MCF 10A (cell line): ENCODE results near the gene SMIM43. TPM values are rescaled to one million over a fixed set of nuclear protein-coding genes. Genes with fewer than 3 reads are reported as not detected.

Experiments used
- BruUV-seq: library from RNA; stranded (reverse); fragments of 400-500 nt; replicated peaks from 2 replicates; lab custom pipeline; 2021; lab: Mats Ljungman, UMichigan
- CTCF ChIA-PET: fragments of 300-600 bp; sonication (Branson Sonifier 250); formaldehyde crosslinking; extraction: SDS; loops from one replicate; lab custom pipeline; 2021; ENCODE audit warnings: antibody characterized with exemption, inconsistent platforms; lab: Yijun Ruan, JAX
- POLR2A ChIA-PET: fragments of 300-600, 350-650 bp; sonication (Branson Sonifier 250); formaldehyde crosslinking; extraction: SDS; loops from one replicate; lab custom pipeline; 2020; ENCODE audit warnings: antibody characterized with exemption, inconsistent platforms; lab: Yijun Ruan, JAX
- DNase-seq: peaks from one replicate; pipeline ENCODE4 v3.0.0-alpha.2; 2018; ENCODE audit not compliant: unreplicated experiment
- H3K27ac Mint-ChIP-seq: one replicate; pipeline ENCODE4 v1.8.0; 2022; ENCODE audit warnings: mild to moderate bottlenecking, low read depth, mixed read lengths; ENCODE audit not compliant: unreplicated experiment
- H3K27me3 Mint-ChIP-seq: one replicate; pipeline ENCODE4 v1.8.0; 2022; ENCODE audit warnings: mixed read lengths; ENCODE audit not compliant: insufficient read depth, unreplicated experiment
- H3K36me3 Mint-ChIP-seq: one replicate; pipeline ENCODE4 v1.8.0; 2022; ENCODE audit warnings: mild to moderate bottlenecking, moderate library complexity, mixed read lengths; ENCODE audit not compliant: insufficient read depth, unreplicated experiment
- H3K4me1 Mint-ChIP-seq: one replicate; pipeline ENCODE4 v1.8.0; 2022; ENCODE audit warnings: mixed read lengths; ENCODE audit not compliant: insufficient read depth, unreplicated experiment
- H3K4me3 Mint-ChIP-seq: one replicate; pipeline ENCODE4 v1.8.0; 2022; ENCODE audit warnings: mild to moderate bottlenecking, moderate library complexity, mixed read lengths; ENCODE audit not compliant: unreplicated experiment
- H3K9me3 Mint-ChIP-seq: one replicate; pipeline ENCODE4 v1.8.0; 2022; ENCODE audit warnings: mixed read lengths; ENCODE audit not compliant: unreplicated experiment
- intact Hi-C: fragments of 100-400 bp; cut with micrococcal nuclease; formaldehyde crosslinking; loops from 2 replicates; pipeline ENCODE4 v1.14.1; 2022
- total RNA-seq: library from RNA; stranded (reverse); gene quantifications from 2 replicates; pipeline ENCODE4 v1.2.3, GENCODE V29; 2022
- TF ChIP-seq, protein P1 (sequence below): fragments of 200-600 bp; IDR thresholded peaks from one replicate; pipeline ENCODE4 v1.8.0; 2022; ENCODE audit warnings: antibody characterized with exemption, mild to moderate bottlenecking; ENCODE audit not compliant: unreplicated experiment

The SMIM43 gene
- total RNA-seq, 1 experiment from 2014 or later: not detected

DNA sequence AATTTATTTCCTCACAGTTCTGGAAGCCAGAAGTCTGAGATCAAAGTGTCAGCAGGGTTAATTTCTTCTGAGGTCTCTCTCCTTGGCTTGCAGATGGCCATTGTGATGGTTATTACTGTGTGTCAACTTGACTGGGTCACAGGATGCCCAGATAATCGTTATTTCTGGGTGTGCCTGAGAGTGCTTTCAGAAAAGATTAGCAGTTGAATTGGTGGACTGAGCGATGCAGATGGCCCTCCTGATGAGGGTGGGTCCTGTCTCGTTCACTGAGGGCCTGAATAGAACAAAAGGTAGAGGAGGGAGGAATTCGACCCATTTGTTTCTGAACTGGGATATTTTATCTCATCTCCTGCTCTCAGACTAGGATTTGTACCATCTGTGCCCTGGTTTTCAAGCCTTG lies 15.7 kb downstream of the SMIM43 start:
- H3K27ac Mint-ChIP-seq: no peak overlapping the region
- no TSS peak for BruUV-seq
- POLR2A ChIA-PET: interaction anchor here (1.5 kb wide), 1 partner anchor 52 kb away, joined by 3 read pairs; the partner anchor contains the start of gene ANXA5
- TF ChIP-seq, protein P1, sequence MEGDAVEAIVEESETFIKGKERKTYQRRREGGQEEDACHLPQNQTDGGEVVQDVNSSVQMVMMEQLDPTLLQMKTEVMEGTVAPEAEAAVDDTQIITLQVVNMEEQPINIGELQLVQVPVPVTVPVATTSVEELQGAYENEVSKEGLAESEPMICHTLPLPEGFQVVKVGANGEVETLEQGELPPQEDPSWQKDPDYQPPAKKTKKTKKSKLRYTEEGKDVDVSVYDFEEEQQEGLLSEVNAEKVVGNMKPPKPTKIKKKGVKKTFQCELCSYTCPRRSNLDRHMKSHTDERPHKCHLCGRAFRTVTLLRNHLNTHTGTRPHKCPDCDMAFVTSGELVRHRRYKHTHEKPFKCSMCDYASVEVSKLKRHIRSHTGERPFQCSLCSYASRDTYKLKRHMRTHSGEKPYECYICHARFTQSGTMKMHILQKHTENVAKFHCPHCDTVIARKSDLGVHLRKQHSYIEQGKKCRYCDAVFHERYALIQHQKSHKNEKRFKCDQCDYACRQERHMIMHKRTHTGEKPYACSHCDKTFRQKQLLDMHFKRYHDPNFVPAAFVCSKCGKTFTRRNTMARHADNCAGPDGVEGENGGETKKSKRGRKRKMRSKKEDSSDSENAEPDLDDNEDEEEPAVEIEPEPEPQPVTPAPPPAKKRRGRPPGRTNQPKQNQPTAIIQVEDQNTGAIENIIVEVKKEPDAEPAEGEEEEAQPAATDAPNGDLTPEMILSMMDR: no peak
- CTCF ChIA-PET: no interaction called here
- H3K36me3 Mint-ChIP-seq: no peaks in the 10 kb centered on the region
- intact Hi-C loops: no loop called here
- H3K4me1 Mint-ChIP-seq: no peaks in the 10 kb centered on the region
- H3K27me3 Mint-ChIP-seq: no peaks in the 10 kb centered on the region
- DNase-seq: no peak
- H3K9me3 Mint-ChIP-seq: no peaks in the 10 kb centered on the region
- no peak overlapping the region for H3K4me3 Mint-ChIP-seq

DNA sequence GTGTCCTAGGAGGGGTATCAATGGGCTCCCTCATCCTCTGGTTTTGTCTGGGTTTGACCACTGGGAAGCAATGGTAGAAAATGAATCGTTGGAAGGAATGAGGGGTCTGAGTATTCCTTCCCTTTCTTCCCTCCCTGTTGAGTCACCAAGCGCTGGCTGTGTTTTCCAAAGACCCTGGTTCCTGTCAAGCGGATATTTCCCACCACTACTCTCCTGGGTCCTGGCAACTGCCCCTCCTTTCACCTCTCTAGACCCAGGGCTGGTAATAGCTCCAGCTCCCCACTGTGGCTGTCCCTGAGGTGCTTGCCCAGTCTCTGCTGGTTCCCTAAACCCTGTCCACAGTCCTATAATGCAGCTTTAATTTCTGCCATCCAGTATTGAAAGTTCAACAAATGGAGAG lies 22.2 kb downstream of the SMIM43 start:
- TF ChIP-seq, protein P1: no peak
- no peak for DNase-seq
- H3K4me3 Mint-ChIP-seq: no peak overlapping the region
- no TSS peak for BruUV-seq
- POLR2A ChIA-PET: no interaction called here
- CTCF ChIA-PET: interaction anchor here (1.0 to 2.2 kb wide), 3 partner anchors 10 to 373 kb away, joined by 3 to 8 read pairs (median 3); no protein-coding TSS in a partner anchor
- no peaks in the 10 kb centered on the region for H3K27me3 Mint-ChIP-seq
- intact Hi-C loops: no loop called here
- no peak overlapping the region for H3K27ac Mint-ChIP-seq
- no peaks in the 10 kb centered on the region for H3K36me3 Mint-ChIP-seq
- no peaks in the 10 kb centered on the region for H3K9me3 Mint-ChIP-seq
- no peaks in the 10 kb centered on the region for H3K4me1 Mint-ChIP-seq

DNA sequence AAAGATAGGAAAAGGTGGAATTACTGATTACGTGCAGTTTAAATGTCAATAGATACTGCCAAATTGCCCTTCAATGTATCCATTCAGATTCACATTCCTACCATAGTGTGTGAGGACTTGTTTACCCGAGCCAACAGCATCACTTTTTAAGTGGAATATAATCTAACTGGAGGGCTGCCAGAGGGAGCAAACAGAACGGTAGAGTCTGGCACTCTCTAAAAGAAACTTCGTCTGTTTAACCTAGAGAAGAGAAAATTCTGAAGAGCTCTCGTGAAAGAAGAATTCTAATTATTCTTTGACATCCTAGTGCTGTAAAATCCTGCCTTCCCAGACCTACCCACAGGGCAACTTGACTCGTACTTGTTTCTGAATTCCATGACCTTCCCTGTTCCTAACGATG lies 23.2 kb downstream of the SMIM43 start:
- DNase-seq: no peak
- Mint-ChIP-seq H3K36me3 (no peaks in the 10 kb centered on the region), H3K4me1 (no peaks in the 10 kb centered on the region), H3K27ac (no peak overlapping the region), H3K9me3 (no peaks in the 10 kb centered on the region), H3K27me3 (no peaks in the 10 kb centered on the region), H3K4me3 (no peak overlapping the region)
- intact Hi-C loops: no loop called here
- TF ChIP-seq, protein P1: no peak
- POLR2A ChIA-PET: no interaction called here
- CTCF ChIA-PET: interaction anchor here (0.6 to 1.5 kb wide), 2 partner anchors 30 to 263 kb away, joined by 3 read pairs; no protein-coding TSS in a partner anchor
- no TSS peak for BruUV-seq

DNA sequence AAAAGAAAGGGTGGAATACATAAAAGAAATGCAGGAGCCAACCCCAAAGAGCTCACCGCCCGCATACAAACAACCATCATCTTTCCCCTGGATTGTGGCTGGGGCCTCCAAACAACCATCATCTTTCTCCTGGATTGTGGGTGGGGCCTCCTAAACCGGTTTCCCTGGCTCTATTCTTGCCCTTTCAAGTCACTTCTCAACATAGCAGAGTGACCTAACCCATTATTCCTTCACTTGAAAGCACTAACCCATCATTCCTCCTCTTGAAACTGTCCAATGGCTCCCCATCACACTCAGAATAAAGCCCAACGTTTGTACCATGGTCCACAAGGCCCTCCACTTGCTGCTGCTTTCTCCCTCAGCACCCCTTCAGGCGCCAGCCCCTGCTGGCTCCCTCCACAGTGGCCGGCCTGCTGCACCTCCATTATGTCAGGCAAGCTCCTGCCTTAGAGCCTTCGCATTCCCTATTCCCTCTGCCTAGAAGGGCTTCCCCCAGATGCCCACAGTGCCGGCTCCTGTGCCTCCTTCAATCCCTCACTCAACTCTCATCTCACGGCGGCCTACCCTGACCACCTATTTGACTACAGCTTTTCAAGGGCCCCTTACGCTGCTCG lies 24.1 kb downstream of the SMIM43 start:
- no peaks in the 10 kb centered on the region for H3K9me3 Mint-ChIP-seq
- TF ChIP-seq, protein P1: no peak
- DNase-seq: no peak
- H3K27me3 Mint-ChIP-seq: no peaks in the 10 kb centered on the region
- H3K4me3 Mint-ChIP-seq: no peak overlapping the region
- H3K36me3 Mint-ChIP-seq: no peaks in the 10 kb centered on the region
- ChIA-PET POLR2A (no interaction called here), CTCF (interaction anchor here (0.6 to 1.4 kb wide), 5 partner anchors 45 to 370 kb away, joined by 3 to 5 read pairs (median 3); no protein-coding TSS in a partner anchor)
- intact Hi-C loops: no loop called here
- H3K4me1 Mint-ChIP-seq: no peaks in the 10 kb centered on the region
- H3K27ac Mint-ChIP-seq: no peak overlapping the region
- no TSS peak for BruUV-seq
